Retina (tissue), 1 donor: ENCODE data around the gene PLAAT1.

Source experiments
- DNase-seq: peaks from one replicate; pipeline ENCODE4 v3.0.0-alpha.2; 2016

The PLAAT1 gene

GRCh38 chr3:193261970-193262369 lies 20.9 kb downstream of the PLAAT1 start:
- DNase-seq = no peak

GRCh38 chr3:193262707-193263106 lies 21.7 kb downstream of the PLAAT1 start:
- no peak for DNase-seq

- DNase-seq = no peak
Observed at GRCh38 chr3:193269343-193270028, 28.5 kb downstream of the PLAAT1 start.

- no peak for DNase-seq
Observed at GRCh38 chr3:193270451-193270850, 29.4 kb downstream of the PLAAT1 start.

GRCh38 chr3:193271101-193271840 lies 30.2 kb downstream of the PLAAT1 start:
- DNase-seq = no peak

GRCh38 chr3:193292386-193292785 lies 51.4 kb downstream of the PLAAT1 start:
- DNase-seq = no peak

- DNase-seq = no peak
Observed at GRCh38 chr3:193295985-193296384, 55.0 kb downstream of the PLAAT1 start.

- DNase-seq = no peak
Observed at GRCh38 chr3:193297421-193297820, 56.4 kb downstream of the PLAAT1 start.

- no peak for DNase-seq
Observed at GRCh38 chr3:193301433-193301832, 60.4 kb downstream of the PLAAT1 start.

- DNase-seq = no peak
Observed at GRCh38 chr3:193305356-193305755, 64.3 kb downstream of the PLAAT1 start.

GRCh38 chr3:193310914-193311723 lies 70.1 kb downstream of the PLAAT1 start:
- DNase-seq = no peak

GRCh38 chr3:193313061-193313958 lies 72.3 kb downstream of the PLAAT1 start:
- no peak for DNase-seq

GRCh38 chr3:193314161-193314560 lies 73.1 kb downstream of the PLAAT1 start:
- DNase-seq = no peak

- no peak for DNase-seq
Observed at GRCh38 chr3:193317682-193318300, 76.8 kb downstream of the PLAAT1 start.
